ENCODE measurements around the gene EIF3F.
"Not testable (repeated sequence)": the region's sequence is repeated elsewhere in the genome, so short reads cannot be mapped to it uniquely, and the experiment has no call there.

EIF3F gene, protein sequence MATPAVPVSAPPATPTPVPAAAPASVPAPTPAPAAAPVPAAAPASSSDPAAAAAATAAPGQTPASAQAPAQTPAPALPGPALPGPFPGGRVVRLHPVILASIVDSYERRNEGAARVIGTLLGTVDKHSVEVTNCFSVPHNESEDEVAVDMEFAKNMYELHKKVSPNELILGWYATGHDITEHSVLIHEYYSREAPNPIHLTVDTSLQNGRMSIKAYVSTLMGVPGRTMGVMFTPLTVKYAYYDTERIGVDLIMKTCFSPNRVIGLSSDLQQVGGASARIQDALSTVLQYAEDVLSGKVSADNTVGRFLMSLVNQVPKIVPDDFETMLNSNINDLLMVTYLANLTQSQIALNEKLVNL

DNA sequence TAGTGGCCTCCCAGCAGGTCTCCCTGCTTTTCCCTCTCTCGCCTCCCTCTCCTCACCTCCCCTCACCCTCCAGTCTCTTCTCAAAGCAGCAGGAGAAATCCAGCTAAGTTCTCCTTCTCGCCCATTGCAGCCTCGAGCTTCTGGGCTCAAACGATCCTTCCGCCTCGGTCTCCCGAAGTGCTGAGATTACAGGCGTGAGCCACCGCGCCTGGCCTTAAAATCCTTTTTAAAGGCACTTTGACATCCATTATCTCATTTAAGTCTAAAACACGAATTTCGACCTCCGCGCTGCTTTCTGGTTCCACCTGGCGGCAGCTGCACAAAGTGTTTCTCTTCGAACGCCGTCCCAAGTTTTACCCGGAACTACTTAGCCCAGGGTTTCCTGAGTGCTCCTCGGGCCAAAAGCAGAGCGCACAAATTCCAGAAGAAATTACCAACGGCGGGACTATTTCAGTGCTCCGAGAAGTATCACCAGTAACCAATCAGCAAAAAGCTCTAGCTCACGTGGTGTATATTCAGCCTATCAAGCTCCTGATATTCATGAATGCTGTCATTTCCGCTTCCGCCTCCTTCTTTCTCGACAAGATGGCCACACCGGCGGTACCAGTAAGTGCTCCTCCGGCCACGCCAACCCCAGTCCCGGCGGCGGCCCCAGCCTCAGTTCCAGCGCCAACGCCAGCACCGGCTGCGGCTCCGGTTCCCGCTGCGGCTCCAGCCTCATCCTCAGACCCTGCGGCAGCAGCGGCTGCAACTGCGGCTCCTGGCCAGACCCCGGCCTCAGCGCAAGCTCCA is at the start of gene EIF3F:
Gene EIF3F, plus strand, starts transcription at position 570 of the 792 bp plus-strand sequence. Its CDS starts 16 bp downstream, at position 586.
- DNase-seq = peak; percentile 100

DNA sequence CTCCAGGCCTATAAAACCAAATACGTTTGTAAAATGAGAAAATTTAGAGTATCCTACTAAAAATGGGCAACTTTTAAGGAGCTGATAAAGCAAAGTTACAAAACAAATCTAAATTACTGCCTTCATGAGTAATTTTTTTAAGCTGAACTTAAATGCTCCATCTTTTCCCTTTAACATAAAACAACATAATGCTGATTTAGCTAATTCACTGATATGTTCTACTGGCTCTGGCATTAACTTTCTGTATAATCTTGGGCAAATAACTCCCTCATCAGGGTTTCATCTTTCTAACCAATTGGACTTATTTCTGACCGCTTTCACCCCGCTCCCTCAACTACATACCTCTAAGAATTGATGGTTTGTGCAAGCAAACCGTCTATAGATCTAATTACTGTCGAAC is 46.0 kb upstream of the EIF3F start:
- no peak for DNase-seq

DNA sequence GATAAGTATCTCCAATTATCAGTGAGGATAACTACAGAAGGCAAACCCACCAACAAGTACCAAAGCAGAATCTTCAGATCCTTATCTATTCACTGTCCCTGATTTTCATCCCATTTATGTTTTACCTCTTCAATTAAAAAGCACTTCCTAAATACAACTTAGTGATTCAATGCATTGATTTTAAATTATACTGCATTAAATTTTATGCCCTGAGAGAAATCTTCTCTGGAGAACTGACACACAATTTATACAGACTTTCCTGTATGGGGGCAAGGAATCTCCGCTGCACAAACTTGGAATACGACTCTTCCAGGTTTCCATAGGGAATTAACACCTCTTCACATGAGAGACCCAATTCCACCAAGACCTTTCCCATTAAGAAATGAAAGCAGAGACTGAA is 45.5 kb upstream of the EIF3F start, which contains the start of gene OR10A3:
Gene OR10A3, minus strand, starts transcription at position 101 of the 400 bp plus-strand sequence. CDS start 2,188 bp downstream, outside the sequence.
- no peak for DNase-seq

DNA sequence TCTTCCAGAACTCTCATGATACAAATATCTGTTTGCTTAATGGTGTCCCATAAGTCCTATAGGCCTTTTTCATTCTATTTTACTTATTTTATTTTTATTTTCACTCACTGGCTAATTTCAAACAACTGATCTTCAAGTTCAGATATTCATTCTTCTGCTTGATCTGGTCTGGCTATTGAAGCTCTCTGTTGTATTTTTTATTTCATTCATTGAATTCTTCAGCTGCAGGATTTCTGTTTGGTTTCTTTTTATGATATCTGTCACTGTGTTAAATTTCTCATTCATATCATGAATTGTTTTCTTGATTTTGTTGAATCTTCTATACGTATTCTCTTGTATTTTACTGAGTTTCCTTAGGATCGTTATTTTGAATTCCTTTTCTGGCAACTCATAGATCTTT is 43.0 kb upstream of the EIF3F start:
- no peak for DNase-seq

DNA sequence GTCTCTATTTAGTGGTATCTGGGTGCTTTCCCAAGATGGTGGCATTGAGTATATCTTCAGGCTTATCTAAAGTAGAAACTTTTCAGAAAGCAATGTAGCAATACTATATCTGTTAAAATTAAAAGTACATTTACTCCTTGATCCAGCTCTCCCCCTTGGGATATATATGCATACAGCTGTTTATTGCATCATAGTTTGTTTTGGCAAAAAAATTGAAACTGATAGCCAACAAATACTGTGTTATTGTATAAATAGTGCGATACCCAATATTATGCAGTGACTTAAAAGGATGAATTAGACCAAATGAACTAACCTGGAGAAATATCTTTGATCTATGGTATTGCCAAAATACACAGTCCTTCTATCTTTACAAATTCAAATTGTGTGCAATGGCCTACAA is 37.2 kb upstream of the EIF3F start:
- DNase-seq = no peak

DNA sequence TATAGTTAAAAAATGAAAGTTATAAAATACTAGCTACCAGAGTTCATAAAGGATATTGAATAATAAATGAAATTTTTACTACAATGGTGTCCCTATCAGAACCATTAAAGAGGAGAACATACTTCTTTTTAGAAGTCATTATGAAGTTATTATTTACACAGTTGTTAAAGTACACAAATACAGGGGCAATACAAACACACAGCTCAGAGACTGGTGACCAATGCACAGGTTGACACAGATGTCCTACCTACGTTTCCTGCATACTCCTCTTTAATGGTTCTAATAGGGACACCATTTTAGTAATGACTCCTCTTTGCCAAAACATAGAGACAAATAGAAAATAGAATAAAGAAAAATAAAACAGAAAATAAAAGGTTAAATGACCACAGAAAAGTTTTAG is 31.9 kb upstream of the EIF3F start:
- DNase-seq = no peak

DNA sequence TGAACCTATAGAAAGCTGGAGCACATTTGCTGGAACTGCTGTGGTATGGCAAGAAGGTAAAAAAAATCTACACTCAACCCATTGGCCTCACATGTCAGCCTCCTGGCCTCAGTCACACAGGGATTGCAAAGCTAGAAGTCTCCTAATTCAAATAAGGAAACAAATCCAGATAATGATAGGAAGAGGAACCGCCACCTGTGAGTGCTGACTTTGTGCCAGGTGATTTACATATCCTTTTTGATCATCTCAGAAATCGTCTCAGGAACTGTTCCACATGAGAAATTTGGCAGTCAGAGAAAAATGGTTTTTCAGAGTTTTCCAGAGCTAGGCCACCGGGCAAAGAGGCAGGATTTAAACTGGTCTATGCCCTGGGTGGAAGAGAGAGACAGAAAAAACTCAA is 22.9 kb upstream of the EIF3F start:
- DNase-seq = no peak

DNA sequence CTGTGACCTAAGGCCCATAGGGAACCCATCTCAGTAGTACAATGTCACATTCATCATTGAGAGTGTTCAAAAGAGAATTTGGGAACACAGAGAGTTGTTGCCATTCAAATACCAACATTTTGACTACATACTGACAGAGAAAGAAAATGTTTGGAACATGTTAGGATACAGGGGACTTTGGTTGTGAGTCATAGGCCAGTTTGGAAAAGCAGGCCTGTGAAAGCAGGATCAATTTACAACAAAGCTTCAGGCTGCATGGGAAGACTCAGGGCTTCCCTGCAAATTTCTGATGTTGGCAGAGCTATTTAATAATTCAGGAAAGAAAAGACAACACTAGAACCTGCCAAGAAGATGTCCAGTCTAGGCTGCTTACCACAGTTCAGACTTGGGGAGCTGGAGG is 22.3 kb upstream of the EIF3F start:
- DNase-seq = peak; percentile 77

DNA sequence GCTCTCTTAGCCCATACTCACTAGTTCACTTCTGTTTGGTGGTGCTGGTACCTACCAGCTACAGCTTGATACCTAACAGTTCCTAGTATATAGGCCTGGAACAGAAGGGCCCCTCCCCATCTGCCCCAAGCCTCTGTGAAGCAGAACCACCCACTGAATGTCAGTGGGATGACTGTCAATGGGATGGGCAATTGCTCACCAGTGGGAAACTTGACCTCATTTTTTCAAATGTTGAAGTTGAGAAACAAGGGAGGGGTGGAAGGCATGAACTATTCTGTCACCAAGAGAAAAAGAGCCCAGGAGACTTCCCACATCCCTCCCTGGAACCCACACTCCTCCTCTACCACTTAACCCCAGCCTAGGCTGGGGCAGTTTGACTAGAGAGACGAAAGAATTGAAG is 21.8 kb upstream of the EIF3F start, which contains the start of gene NLRP10:
Gene NLRP10, minus strand, starts transcription at position 62 of the 400 bp plus-strand sequence. CDS start 1,952 bp downstream, outside the sequence.
- DNase-seq = peak; percentile 96

DNA sequence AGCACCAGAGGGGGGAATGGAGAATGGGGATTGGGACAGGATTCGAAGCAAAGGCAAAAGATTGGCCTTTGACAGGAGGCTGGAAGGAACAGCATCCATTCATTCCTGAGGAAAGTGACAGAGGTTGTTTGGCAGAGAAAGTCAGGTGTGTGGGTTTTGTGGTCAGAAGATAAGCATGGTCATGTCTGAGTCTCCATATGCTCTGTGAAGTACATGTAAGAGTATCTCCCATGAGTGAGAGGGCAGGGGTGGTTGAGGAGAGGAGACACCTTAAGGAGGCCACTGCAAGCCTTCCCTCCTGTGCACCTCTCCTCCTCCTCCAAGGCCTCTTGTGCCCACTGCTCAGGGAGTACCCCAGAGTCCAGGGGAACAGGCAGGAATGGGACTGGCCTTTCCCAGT is 20.0 kb upstream of the EIF3F start:
- no peak for DNase-seq

DNA sequence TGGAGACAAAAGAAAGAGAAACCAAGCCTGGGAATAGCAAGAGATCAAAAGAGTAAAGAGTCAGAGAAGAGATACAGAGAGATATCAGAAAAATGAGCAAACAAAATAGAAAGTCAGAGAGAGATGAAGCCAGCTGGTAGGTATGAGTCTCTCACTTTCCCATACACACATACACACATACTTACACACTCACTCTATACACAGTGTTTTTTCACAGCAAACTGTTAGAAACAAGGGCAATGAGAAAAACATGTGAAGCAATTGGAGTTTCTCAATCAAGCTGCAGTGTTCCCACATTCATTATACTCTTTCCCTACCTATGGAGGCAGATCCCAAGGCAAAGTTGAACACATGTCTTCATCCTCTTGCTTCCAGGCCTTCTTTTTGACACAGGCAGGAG is 19.3 kb upstream of the EIF3F start:
- no peak for DNase-seq

DNA sequence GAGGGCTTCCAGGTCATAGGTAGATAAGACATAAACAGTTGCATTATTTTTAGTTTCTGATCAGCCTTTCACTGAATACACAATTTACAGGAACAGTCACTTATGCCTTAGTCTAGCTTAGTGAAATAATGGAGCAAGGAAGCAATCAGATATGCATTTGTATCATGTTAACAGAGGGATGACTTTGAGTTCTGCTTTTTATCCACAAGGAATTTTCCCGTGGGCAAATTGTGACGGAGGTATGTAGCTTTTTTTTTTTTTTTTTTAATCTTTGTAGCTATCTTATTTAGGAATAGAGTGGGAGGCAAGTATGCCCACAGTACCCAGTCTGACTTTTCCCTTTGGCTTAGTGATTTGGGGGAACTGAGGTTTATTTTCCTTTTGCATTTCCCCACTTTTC is 18.5 kb upstream of the EIF3F start:
- DNase-seq = peak; percentile 71

DNA sequence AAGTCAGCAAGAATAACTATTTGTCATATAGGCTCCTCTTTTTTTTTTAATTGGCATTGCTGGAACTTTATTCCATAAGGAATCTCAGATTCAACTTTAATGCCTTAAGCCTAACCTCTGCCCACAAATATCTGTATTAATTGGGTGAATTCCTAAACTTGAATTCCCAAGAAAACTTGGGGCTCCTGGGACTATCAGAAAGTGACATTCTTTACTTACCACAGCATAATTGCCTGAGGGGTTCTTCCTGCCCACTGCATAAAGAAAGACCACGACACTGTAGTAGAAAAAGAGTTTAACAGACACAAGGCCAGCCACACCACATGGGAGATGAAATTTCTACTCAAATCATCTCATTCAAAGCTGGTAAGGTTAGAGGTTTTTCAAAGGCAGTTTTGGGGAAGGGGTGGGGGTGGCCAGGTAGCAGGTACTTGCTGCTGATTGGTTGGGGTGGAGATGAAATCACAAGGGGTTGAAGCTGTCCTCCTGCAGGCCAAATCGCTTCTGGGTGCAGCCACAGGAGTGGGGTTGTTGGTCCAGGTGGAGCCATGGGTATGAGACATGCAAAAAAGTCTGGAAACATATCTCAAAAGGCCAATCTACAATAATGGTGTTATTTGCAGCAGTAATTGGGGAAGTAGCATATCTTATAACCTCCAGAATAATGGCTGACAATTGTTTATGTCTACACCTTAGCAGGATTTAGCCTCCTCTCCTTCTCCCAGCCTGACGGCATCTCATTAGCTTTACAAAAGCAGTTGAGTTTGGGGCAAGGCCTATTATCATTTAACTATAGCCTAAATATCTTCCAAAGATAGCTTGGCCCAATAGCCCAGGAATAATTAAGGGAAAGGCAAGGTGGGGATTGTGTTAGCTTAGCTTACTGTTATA is 17.1 kb upstream of the EIF3F start:
- peak; percentile 92 for DNase-seq

DNA sequence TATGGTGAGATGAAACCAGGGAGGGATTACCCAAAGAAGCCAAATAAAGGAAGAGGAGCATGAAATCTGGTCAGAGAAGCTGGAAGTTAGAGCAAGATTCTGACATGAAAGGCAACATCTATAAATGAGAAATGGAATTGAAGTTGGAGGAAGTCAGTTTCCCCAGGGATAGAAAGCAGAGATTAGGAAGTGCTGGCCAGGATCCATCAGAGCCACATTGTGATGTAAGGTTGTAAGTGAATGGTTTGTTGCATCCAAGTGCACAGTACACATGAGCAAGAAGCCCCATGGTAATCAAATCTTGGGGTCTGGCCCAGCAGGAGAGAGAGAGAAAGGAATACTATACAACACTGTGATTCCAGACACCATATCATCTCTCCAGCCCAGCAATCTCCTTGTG is 15.3 kb upstream of the EIF3F start:
- no peak for DNase-seq

DNA sequence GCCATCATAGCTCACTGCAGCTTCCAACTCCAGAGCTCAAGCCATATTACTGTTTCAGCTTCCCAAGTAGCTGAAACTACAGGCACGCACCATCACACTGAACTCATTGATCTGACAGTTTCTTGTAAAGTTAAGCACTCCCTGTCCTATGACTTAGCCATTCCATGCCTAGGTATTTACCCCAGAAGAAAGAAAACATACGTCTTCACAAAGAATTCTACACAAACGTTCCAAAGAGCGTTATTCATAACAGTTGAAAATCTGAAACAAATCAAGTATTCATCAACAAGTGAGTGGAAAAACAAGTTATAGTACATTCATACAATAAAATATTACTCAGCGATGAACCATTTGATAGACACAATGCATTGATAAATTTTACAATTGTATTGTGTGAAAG is 14.1 kb upstream of the EIF3F start:
- peak; percentile 77 for DNase-seq

DNA sequence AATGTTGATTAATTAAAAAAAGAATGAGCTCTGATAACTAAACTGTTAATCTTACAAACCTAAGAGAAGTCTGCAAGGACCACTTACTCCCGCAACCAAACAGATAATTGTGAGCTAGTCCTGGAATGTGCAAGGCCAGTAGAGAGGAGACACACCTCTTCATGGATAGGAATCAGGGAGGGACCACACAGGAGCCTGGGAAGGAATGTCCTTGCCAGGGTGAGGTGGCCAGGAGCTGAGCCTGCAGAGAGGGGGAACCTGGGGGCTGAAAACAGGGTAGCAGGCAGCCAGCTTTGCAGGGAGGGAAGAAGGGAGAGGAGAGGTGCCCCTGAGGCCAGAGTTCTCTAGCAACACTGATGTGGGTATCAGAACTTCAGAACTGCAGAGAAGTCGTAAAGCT is 12.5 kb upstream of the EIF3F start:
- DNase-seq = peak; percentile 51

DNA sequence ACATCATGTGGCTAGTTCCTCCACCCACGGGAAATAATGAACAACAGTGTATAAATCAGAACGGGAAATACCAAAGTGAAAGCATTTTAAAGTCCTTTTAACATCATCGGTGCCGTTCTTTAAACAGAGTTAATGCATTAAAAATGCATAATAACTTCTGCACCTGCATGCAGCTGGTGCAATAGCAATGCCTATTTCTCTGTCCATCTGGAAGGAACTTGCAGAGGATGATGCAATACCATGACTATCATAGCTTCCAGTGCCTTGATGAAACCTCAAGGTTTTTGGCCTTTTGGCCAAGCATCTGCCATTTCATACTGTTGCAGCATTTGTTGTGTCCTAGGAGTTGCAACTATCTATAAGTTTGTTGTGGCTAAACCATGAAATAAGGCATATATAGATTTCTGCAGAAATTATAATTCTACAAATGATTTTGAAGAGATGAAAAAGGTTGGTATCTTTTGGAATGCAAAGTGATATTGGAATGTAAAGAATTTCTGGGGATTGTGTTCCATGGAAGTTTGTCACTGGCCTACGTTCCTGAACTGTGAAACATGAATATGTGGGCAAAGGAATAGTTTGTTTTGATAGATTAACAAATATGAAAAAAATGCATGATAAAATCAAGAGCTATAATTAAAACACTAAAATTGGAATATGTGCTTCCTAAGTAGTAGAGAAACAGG is 9.8 kb upstream of the EIF3F start:
- peak; percentile 95 for DNase-seq

DNA sequence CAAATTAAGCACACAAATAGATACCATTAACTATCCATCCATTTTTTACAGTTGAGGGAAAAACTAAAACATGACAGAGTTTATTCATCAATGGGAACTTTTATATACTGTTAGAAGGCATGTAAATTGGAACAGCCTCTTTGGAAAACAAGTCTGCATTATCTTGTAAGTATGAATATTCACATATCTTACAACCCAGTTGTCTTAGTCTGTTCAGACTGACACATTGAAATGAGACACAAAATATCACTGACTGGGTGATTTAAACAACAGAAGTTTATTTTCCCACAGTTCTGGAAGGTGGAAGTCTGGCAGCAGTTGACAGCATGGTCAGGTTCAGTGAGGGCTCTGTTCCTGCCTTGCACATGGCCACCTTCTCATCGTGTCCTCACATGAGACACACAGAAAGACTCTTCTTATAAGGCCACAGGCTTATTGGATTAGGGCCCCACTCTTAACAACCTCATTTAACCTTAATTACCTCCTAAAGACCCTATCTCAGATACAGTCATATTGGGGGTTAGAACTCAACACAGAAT is 5.4 kb upstream of the EIF3F start:
- DNase-seq = no peak

DNA sequence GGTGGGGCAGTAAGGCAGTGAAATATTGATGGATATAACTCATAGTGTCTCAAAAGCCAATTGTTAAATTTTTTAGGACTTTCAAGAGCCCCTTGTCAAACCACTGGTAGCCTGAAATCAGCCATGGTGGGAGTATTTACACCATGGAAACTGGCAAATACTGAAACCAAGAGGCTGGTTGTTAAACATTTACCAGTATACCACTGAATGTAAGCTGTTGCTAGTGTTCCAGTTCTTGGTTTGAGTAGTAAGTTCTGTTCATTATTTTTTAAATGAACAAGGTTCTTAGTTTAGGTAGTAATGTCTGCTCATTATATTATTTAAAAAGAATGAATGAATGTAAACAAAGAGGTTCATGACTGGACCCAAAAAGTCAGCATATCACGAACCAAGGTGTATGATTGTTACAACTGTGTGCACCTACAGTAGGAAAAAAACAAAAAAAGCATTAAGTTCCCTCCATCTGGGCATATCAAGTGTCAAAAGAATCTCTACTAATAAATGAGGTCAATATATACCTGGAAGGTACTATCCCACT is 4.5 kb upstream of the EIF3F start:
- DNase-seq = no peak

DNA sequence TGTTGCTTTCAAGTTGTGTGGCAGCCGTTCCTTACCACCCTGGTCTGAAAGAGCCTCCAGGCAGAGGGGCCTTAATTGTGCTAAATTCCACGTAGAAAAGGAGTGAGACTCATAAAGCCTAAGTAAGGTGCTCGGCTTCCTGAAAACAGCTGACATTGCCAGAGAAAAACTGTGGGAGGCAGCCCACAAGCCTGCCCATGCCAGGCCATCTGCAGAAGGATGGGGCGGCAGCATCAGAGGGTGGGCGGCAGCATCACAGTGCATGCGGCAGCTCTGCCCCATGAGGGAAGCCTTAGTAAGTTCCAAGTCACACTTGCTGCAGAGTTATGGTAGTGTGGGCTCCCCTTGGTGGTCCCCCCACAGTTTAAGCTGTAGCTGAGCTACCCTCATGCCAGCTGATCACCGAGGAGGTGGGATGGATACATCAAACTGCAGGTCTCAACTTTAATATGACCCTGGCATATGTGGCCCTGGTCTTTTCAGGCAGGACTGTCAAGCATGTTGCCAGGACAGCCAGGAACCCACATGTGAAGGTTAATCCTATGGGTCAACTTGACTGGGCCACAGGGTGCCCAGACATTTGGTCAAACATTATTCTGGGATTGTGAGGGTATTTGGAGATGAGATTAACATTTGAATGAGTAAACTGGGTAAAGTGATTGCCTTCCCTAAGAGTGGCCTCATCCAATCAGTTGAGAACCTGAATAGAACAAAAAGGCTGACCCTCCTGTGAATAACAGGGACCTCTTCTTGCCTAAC is 3.1 kb upstream of the EIF3F start:
- DNase-seq = no peak

DNA sequence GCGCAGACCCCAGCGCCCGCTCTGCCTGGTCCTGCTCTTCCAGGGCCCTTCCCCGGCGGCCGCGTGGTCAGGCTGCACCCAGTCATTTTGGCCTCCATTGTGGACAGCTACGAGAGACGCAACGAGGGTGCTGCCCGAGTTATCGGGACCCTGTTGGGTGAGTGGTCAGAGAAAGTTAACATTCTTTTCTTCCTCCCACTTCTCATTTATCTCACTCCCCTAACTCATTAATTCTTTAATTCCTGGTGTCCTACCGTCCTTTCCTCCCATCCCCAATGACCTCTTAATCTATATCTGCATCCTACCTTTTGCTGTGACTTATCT is 385 bp downstream of the EIF3F start:
- DNase-seq = not testable (repeated sequence)

Measured in EL (cell line).